HEK293T (cell line): ENCODE data around the gene DGKQ.

Experiments
- CTCF ChIA-PET: fragments of 350-600 bp; formaldehyde crosslinking; extraction: SDS; loops from one replicate; lab custom pipeline; 2021; ENCODE audit warnings: antibody characterized with exemption, inconsistent platforms; lab: Yijun Ruan, JAX
- POLR2A ChIA-PET: fragments of 350-600 bp; formaldehyde crosslinking; extraction: SDS; loops from one replicate; lab custom pipeline; 2020; ENCODE audit warnings: antibody characterized with exemption, inconsistent platforms; lab: Yijun Ruan, JAX
- DNase-seq: peaks from one replicate; pipeline ENCODE4 v3.0.0; 2012; ENCODE audit warnings: mixed read lengths; ENCODE audit errors: extremely low spot score
- ARNT ChIP-seq: fragments of 450-650 bp; IDR thresholded peaks from 2 replicates; pipeline ENCODE4 v1.6.1; 2017; ENCODE audit warnings: mild to moderate bottlenecking
- BHLHE40 ChIP-seq: fragments of 450-650 bp; IDR thresholded peaks from 2 replicates; pipeline ENCODE4 v1.6.1; 2016; ENCODE audit warnings: mild to moderate bottlenecking, moderate library complexity, borderline replicate concordance
- CTBP1 ChIP-seq: fragments of 450-650 bp; IDR thresholded peaks from 2 replicates; pipeline ENCODE4 v1.6.1; 2016; ENCODE audit warnings: borderline replicate concordance
- ELF4 ChIP-seq: fragments of 450-650 bp; IDR thresholded peaks from 2 replicates; pipeline ENCODE4 v1.6.1; 2017; ENCODE audit warnings: antibody characterized with exemption
- FOXA1 ChIP-seq: fragments of 450-650 bp; IDR thresholded peaks from 2 replicates; pipeline ENCODE4 v1.6.1; 2016; ENCODE audit warnings: mild to moderate bottlenecking
- FOXK2 ChIP-seq: fragments of 450-650 bp; IDR thresholded peaks from 2 replicates; pipeline ENCODE4 v1.6.1; 2016; ENCODE audit warnings: mild to moderate bottlenecking
- FOXM1 ChIP-seq: fragments of 450-650 bp; IDR thresholded peaks from 2 replicates; pipeline ENCODE4 v1.6.1; 2017; ENCODE audit warnings: mild to moderate bottlenecking, borderline replicate concordance
- HDGF ChIP-seq: fragments of 450-650 bp; IDR thresholded peaks from 2 replicates; pipeline ENCODE4 v1.6.1; 2017; ENCODE audit warnings: antibody characterized with exemption, borderline replicate concordance
- L3MBTL2 ChIP-seq: fragments of 450-650 bp; conservative IDR thresholded peaks from 2 replicates; pipeline ENCODE4 v1.6.1; 2016; ENCODE audit warnings: mild to moderate bottlenecking
- LEF1 ChIP-seq: fragments of 450-650 bp; IDR thresholded peaks from 2 replicates; pipeline ENCODE4 v1.6.1; 2017; ENCODE audit warnings: mild to moderate bottlenecking, borderline replicate concordance
- NFRKB ChIP-seq: fragments of 450-650 bp; IDR thresholded peaks from 2 replicates; pipeline ENCODE4 v1.6.1; 2016; ENCODE audit warnings: mild to moderate bottlenecking, moderate library complexity
- SP1 ChIP-seq: fragments of 450-650 bp; IDR thresholded peaks from 2 replicates; pipeline ENCODE4 v1.6.1; 2017
- SUZ12 ChIP-seq: fragments of 450-650 bp; IDR thresholded peaks from 2 replicates; pipeline ENCODE4 v1.6.1; 2016; ENCODE audit warnings: mild to moderate bottlenecking
- TARDBP ChIP-seq: fragments of 450-650 bp; IDR thresholded peaks from 2 replicates; pipeline ENCODE4 v1.6.1; 2016
- ZNF384 ChIP-seq: fragments of 450-650 bp; IDR thresholded peaks from 2 replicates; pipeline ENCODE4 v1.6.1; 2016
- TF ChIP-seq, protein P1 (sequence below): fragments of 450-650 bp; IDR thresholded peaks from 2 replicates; pipeline ENCODE4 v1.6.1; 2016

DGKQ gene

DNA sequence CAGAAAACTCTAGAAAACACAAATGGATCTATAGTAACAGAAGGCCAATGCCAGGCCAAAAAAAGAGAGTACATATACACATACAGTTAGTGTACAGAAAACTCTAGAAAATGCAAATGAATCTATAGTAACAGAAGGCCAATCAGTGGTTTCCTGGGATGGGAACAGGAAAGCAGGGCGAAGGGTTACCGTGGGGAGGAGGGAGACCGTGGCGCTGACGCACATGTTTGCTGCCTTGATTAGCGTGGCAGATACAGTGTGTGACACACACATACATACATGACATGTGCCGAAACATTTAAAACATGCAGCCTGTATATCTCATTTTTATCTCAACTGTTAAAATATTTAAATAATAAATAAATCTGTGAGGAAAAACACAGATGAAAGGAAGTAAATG is 55.9 kb downstream of the DGKQ start:
- no peak for DNase-seq
- POLR2A ChIA-PET: no interaction called here
- no peak for TF ChIP-seq FOXA1
- no peak for TF ChIP-seq SP1
- no peak for TF ChIP-seq ELF4
- CTCF ChIA-PET: no interaction called here

DNA sequence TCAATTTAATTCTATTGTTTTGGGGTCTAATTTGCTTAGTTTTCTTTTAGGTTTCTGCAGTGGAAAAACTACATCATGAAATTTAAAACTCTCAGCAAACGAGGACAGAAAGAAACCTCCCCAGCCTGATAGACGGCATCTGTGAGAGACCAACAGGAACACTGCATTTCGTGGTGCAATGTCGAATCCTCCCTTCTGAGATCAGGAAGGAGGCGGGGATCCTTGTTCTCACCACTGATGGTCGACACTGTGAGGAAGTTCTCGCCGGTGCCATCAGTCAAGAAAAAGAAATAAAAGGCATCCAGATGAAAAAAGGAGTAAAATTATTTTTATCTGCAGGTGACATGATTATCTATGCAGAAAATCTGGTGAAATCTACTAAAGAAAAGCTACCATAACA is 57.8 kb downstream of the DGKQ start:
- POLR2A ChIA-PET: no interaction called here
- no peak for DNase-seq
- CTCF ChIA-PET: no interaction called here
- TF ChIP-seq HDGF (no peak), L3MBTL2 (no peak), TARDBP (no peak), BHLHE40 (no peak), NFRKB (no peak), FOXK2 (no peak), ELF4 (no peak)

DNA sequence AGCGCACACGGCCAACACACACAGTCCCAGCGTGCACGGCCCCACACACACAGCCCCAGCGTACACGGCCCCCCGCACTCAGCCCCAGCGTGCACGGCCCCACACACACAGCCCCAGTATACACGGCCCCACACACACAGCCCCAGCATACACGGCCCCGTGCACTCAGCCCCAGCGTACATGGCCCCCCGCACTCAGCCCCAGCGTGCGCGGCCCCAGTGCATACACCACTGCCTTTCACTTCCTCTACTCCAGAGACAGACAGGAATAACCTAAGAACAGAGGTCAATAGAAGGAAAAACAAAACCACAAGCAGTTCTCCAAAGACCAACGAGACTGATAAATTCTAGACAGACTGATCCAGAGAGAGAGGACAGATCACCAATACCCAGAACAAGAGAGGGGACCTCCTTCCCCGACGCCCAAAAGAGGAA is 58.3 kb downstream of the DGKQ start:
- ChIA-PET POLR2A (no interaction called here), CTCF (no interaction called here)
- no peak for DNase-seq
- no peak for TF ChIP-seq FOXA1
- no peak for TF ChIP-seq SP1
- no peak for TF ChIP-seq TARDBP
- no peak for TF ChIP-seq L3MBTL2
- TF ChIP-seq FOXK2: no peak
- TF ChIP-seq, protein P1, sequence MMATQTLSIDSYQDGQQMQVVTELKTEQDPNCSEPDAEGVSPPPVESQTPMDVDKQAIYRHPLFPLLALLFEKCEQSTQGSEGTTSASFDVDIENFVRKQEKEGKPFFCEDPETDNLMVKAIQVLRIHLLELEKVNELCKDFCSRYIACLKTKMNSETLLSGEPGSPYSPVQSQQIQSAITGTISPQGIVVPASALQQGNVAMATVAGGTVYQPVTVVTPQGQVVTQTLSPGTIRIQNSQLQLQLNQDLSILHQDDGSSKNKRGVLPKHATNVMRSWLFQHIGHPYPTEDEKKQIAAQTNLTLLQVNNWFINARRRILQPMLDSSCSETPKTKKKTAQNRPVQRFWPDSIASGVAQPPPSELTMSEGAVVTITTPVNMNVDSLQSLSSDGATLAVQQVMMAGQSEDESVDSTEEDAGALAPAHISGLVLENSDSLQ: no peak
- no peak for TF ChIP-seq ARNT
- no peak for TF ChIP-seq BHLHE40
- TF ChIP-seq NFRKB: no peak
- no peak for TF ChIP-seq ELF4
- TF ChIP-seq ZNF384: no peak
- no peak for TF ChIP-seq FOXM1
- no peak for TF ChIP-seq HDGF
- no peak for TF ChIP-seq CTBP1
- TF ChIP-seq SUZ12: no peak
- TF ChIP-seq LEF1: no peak

DNA sequence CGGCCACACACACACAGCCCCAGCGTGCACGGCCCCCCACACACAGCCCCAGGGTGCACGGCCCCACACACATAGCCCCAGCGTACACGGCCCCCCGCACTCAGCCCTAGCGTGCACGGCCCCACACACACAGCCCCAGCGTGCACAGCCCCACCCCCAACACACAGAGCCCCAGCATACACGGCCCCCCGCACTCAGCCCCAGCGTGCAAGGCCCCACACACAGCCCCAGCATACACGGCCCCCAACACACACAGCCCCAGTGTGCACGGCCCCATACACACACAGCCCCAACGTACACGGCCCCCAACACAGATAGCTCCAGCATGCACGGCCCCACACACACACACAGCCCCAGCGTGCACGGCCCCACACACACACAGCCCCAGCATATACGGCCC is 58.8 kb downstream of the DGKQ start:
- no peak for DNase-seq
- no peak for TF ChIP-seq CTBP1
- TF ChIP-seq HDGF: no peak
- no peak for TF ChIP-seq LEF1
- no peak for TF ChIP-seq BHLHE40
- no peak for TF ChIP-seq SUZ12
- TF ChIP-seq ELF4: no peak
- no peak for TF ChIP-seq ZNF384
- TF ChIP-seq ARNT: no peak
- no peak for TF ChIP-seq L3MBTL2
- TF ChIP-seq, protein P1: no peak
- no peak for TF ChIP-seq NFRKB
- no peak for TF ChIP-seq SP1
- TF ChIP-seq FOXK2: no peak
- no peak for TF ChIP-seq FOXM1
- TF ChIP-seq TARDBP: no peak
- no peak for TF ChIP-seq FOXA1
- CTCF ChIA-PET: no interaction called here
- POLR2A ChIA-PET: no interaction called here

DNA sequence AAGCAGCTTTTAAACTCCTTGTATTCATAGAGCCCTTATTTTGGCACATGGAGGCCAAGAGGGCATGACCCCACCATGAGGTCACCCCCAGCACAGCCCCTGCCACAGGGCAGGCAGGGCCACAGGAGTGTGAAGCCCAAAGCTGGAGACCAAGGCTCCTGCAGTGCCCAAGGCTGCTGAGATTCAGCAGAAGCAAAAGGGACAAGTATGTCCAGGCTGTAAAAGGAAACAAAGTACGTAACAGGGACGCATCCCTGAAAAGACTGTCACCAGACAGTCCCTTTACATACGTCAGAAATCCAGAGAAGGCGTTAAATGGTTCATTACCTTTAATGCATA is 60.1 kb downstream of the DGKQ start:
- no peak for TF ChIP-seq SUZ12
- no peak for TF ChIP-seq TARDBP
- TF ChIP-seq ZNF384: no peak
- no peak for TF ChIP-seq ELF4
- no peak for TF ChIP-seq BHLHE40
- TF ChIP-seq SP1: no peak
- TF ChIP-seq L3MBTL2: no peak
- ChIA-PET POLR2A (no interaction called here), CTCF (no interaction called here)
- DNase-seq: no peak

DNA sequence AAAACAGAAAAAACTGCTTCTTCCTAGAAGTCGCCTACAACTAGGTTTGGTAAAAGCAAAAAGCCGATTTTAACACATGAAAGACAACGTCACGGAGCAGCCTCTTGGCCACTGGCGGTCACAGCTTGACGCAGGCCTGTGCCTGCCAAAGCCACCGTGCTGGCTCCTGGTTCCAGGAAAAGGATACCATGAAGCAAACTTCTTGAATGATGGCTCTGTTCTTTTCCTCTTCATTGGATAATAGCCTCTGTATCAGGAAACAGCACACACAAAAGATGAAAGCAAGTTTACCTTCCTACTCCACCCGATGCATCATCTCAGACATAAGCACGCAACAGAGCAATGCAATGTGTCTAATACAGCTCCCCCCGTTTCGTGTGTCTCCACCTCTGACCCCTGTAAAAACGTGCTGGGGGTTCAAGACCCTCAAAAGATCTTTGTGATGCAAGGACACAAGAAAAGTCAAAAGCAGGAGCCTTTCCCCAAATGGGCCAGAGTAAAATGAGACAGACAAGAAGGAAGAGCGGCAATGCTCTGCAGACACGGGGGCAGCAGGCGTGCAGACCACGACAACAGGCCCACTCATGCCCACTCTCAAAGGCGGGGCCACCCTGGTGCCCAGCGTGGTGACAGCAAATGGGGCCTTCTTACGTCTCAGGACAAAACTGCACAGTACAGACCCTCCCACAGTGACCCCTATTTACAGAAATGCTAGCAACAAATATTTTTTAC is 60.7 kb downstream of the DGKQ start:
- POLR2A ChIA-PET: no interaction called here
- CTCF ChIA-PET: no interaction called here
- TF ChIP-seq BHLHE40 (no peak), FOXA1 (no peak), ELF4 (no peak), ARNT (no peak), NFRKB (no peak), ZNF384 (no peak), TARDBP (no peak), L3MBTL2 (no peak), LEF1 (no peak), CTBP1 (no peak), SUZ12 (no peak), FOXK2 (no peak), HDGF (no peak), SP1 (no peak)
- TF ChIP-seq, protein P1: no peak

More for the DNA sequence above, 60.7 kb downstream of the DGKQ start:
- no peak for DNase-seq
